Neural cell (in vitro differentiated cells): ENCODE data around the gene PTHLH. TPM values are rescaled to one million over a fixed set of nuclear protein-coding genes. Genes with fewer than 3 reads are reported as not detected.

Experiments
- H2AFZ ChIP-seq: fragments of 200-600, 300-800 bp; sonication (generic), shearing (Covaris generic); 2 replicates; pipeline ENCODE4 v1.6.0; 2014; ENCODE audit warnings: low read depth, mild to moderate bottlenecking, antibody characterized with exemption, low read length, moderate library complexity
- H3F3A ChIP-seq: fragments of 200-600 bp; shearing (Covaris generic); 2 replicates; pipeline ENCODE4 v1.6.1; 2016; ENCODE audit warnings: mild to moderate bottlenecking, moderate library complexity, mixed read lengths, antibody characterized with exemption, low read length; ENCODE audit not compliant: insufficient read depth, poor library complexity, severe bottlenecking
- H3K27ac ChIP-seq: fragments of 200-600, 300-800 bp; sonication (generic), shearing (Covaris generic); 2 replicates; pipeline ENCODE4 v1.5.1; 2014; ENCODE audit warnings: mild to moderate bottlenecking, low read length, moderate library complexity
- H3K27me3 ChIP-seq: fragments of 300-800, 200-600 bp; sonication (generic), shearing (Covaris generic); 2 replicates; pipeline ENCODE4 v1.6.0; 2014; ENCODE audit warnings: mild to moderate bottlenecking, low read depth, low read length, moderate library complexity; ENCODE audit not compliant: insufficient read depth
- H3K36me3 ChIP-seq: fragments of 300-800, 200-600 bp; sonication (generic), shearing (Covaris generic); 2 replicates; pipeline ENCODE4 v1.5.1; 2014; ENCODE audit warnings: mild to moderate bottlenecking, antibody characterized with exemption, low read length, moderate library complexity; ENCODE audit not compliant: insufficient read depth
- H3K4me2 ChIP-seq: fragments of 300-800, 200-600 bp; sonication (generic), shearing (Covaris generic); 2 replicates; pipeline ENCODE4 v1.6.0; 2014; ENCODE audit warnings: mild to moderate bottlenecking, low read length
- H3K4me3 ChIP-seq: fragments of 300-800, 200-600 bp; sonication (generic), shearing (Covaris generic); 2 replicates; pipeline ENCODE4 v1.5.1; 2014; ENCODE audit warnings: mild to moderate bottlenecking, low read length, moderate library complexity
- H3K79me2 ChIP-seq: fragments of 200-600 bp; shearing (Covaris generic); replicated peaks from 2 replicates; pipeline ENCODE4 v1.6.0; 2014; ENCODE audit warnings: mild to moderate bottlenecking, low read length, moderate library complexity; ENCODE audit not compliant: insufficient read depth
- H3K9ac ChIP-seq: fragments of 300-800, 200-600 bp; sonication (generic), shearing (Covaris generic); 2 replicates; pipeline ENCODE4 v1.6.1; 2016; ENCODE audit warnings: mild to moderate bottlenecking, low read length, mixed read lengths
- H3K9me2 ChIP-seq: fragments of 200-600 bp; shearing (Covaris generic); 2 replicates; pipeline ENCODE4 v1.6.1; 2016; ENCODE audit warnings: mild to moderate bottlenecking, low read length, mixed read lengths; ENCODE audit not compliant: insufficient read depth
- H3K9me3 ChIP-seq: fragments of 200-600, 300-800 bp; sonication (generic), shearing (Covaris generic); 2 replicates; pipeline ENCODE4 v1.6.1; 2016; ENCODE audit warnings: mild to moderate bottlenecking, mixed run types, low read length, moderate library complexity, mixed read lengths
- H4K20me1 ChIP-seq: fragments of 200-600 bp; shearing (Covaris generic); 2 replicates; pipeline ENCODE4 v1.6.1; 2016; ENCODE audit warnings: mild to moderate bottlenecking, mixed run types; ENCODE audit not compliant: insufficient read depth
- EP300 ChIP-seq: fragments of 450-650 bp; conservative IDR thresholded peaks from 2 replicates; pipeline ENCODE4 v1.6.1; 2014; ENCODE audit warnings: antibody characterized with exemption, mild to moderate bottlenecking, moderate library complexity; ENCODE audit not compliant: poor library complexity, severe bottlenecking
- EZH2 ChIP-seq: fragments of 200-600, 300-800 bp; shearing (Covaris generic), sonication (generic); IDR thresholded peaks from 2 replicates; pipeline ENCODE4 v1.6.1; 2014; ENCODE audit warnings: antibody characterized with exemption, low read length, borderline replicate concordance, mild to moderate bottlenecking; ENCODE audit not compliant: insufficient read depth, poor library complexity, severe bottlenecking
- MXI1 ChIP-seq: fragments of 450-650 bp; conservative IDR thresholded peaks from 2 replicates; pipeline ENCODE4 v1.6.1; 2014; ENCODE audit warnings: antibody characterized with exemption, mild to moderate bottlenecking; ENCODE audit not compliant: poor library complexity, severe bottlenecking
- POLR2AphosphoS5 ChIP-seq: IDR thresholded peaks from 2 replicates; pipeline ENCODE4 v1.6.1; 2012
- RAD21 ChIP-seq: fragments of 450-650 bp; conservative IDR thresholded peaks from 2 replicates; pipeline ENCODE4 v1.6.1; 2014; ENCODE audit warnings: antibody characterized with exemption, mild to moderate bottlenecking, moderate library complexity
- SMC3 ChIP-seq: fragments of 450-650 bp; conservative IDR thresholded peaks from 2 replicates; pipeline ENCODE4 v1.6.1; 2014; ENCODE audit warnings: antibody characterized with exemption, mild to moderate bottlenecking, moderate library complexity; ENCODE audit not compliant: poor library complexity
- TAF1 ChIP-seq: IDR thresholded peaks from 2 replicates; pipeline ENCODE4 v1.6.1; 2012; ENCODE audit warnings: low read depth
- polyA plus RNA-seq: library from polyadenylated mRNA; depleted of rRNA; stranded (reverse); fragments of >200 nt; gene quantifications from 2 replicates; pipeline ENCODE4 v1.2.3, GENCODE V29; 2014
- TF ChIP-seq, protein P1 (sequence below): IDR thresholded peaks from 2 replicates; pipeline ENCODE4 v1.6.1; 2012; ENCODE audit warnings: borderline replicate concordance
- TF ChIP-seq, protein P2 (sequence below): fragments of 450-650 bp; IDR thresholded peaks from 2 replicates; pipeline ENCODE4 v1.5.1; 2014; ENCODE audit warnings: antibody characterized with exemption, mild to moderate bottlenecking, moderate library complexity; ENCODE audit not compliant: poor library complexity, severe bottlenecking

The PTHLH gene
- polyA plus RNA-seq, 1 donor from 2014 or later: 0.22 TPM

DNA sequence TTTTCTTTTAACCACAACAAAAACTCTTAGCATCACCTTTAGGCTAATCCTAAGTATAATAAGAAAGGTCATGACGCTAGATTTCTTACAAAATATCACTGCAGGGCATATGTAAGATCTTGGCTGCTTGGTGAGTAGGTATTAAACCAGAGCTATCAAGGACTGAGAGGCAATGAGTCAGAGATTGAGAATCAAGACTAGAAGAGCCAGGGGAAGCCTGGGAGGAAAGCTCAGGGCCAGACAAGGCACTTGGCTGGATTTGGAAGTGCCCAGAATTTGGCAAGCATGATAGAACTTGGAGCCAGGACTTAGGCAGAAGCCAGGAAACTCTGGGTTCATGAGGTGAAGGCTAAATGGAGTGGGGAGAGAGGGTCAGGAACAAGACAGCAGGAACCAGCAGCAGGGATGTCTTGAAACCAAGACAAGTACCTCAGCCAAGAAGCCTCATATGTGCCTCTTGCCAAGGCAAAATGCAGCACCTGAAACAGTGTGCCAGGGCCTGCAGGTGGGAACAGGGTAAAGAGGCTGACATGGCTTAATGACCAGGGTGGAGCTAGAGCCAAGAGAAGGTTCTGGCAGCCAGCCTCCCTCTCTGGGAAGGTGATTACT is 49.9 kb downstream of the PTHLH start:
- Histone ChIP-seq H3K36me3 (no peaks in the 10 kb centered on the region), H2AFZ (no peak overlapping the region), H3F3A (no peaks in the 10 kb centered on the region), H3K9me3 (no peaks in the 10 kb centered on the region), H3K4me3 (no peak overlapping the region), H3K9ac (no peak overlapping the region), H3K9me2 (no peaks in the 10 kb centered on the region), H3K27me3 (no peaks in the 10 kb centered on the region), H3K4me2 (no peak overlapping the region), H3K27ac (no peak overlapping the region), H4K20me1 (no peaks in the 10 kb centered on the region), H3K79me2 (no peaks in the 10 kb centered on the region)
- TF ChIP-seq SMC3 (no peak), EZH2 (no peak), EP300 (no peak), RAD21 (no peak), TAF1 (no peak)
- TF ChIP-seq, protein P1, sequence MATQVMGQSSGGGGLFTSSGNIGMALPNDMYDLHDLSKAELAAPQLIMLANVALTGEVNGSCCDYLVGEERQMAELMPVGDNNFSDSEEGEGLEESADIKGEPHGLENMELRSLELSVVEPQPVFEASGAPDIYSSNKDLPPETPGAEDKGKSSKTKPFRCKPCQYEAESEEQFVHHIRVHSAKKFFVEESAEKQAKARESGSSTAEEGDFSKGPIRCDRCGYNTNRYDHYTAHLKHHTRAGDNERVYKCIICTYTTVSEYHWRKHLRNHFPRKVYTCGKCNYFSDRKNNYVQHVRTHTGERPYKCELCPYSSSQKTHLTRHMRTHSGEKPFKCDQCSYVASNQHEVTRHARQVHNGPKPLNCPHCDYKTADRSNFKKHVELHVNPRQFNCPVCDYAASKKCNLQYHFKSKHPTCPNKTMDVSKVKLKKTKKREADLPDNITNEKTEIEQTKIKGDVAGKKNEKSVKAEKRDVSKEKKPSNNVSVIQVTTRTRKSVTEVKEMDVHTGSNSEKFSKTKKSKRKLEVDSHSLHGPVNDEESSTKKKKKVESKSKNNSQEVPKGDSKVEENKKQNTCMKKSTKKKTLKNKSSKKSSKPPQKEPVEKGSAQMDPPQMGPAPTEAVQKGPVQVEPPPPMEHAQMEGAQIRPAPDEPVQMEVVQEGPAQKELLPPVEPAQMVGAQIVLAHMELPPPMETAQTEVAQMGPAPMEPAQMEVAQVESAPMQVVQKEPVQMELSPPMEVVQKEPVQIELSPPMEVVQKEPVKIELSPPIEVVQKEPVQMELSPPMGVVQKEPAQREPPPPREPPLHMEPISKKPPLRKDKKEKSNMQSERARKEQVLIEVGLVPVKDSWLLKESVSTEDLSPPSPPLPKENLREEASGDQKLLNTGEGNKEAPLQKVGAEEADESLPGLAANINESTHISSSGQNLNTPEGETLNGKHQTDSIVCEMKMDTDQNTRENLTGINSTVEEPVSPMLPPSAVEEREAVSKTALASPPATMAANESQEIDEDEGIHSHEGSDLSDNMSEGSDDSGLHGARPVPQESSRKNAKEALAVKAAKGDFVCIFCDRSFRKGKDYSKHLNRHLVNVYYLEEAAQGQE: no peak
- TF ChIP-seq, protein P2, sequence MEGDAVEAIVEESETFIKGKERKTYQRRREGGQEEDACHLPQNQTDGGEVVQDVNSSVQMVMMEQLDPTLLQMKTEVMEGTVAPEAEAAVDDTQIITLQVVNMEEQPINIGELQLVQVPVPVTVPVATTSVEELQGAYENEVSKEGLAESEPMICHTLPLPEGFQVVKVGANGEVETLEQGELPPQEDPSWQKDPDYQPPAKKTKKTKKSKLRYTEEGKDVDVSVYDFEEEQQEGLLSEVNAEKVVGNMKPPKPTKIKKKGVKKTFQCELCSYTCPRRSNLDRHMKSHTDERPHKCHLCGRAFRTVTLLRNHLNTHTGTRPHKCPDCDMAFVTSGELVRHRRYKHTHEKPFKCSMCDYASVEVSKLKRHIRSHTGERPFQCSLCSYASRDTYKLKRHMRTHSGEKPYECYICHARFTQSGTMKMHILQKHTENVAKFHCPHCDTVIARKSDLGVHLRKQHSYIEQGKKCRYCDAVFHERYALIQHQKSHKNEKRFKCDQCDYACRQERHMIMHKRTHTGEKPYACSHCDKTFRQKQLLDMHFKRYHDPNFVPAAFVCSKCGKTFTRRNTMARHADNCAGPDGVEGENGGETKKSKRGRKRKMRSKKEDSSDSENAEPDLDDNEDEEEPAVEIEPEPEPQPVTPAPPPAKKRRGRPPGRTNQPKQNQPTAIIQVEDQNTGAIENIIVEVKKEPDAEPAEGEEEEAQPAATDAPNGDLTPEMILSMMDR: no peak

DNA sequence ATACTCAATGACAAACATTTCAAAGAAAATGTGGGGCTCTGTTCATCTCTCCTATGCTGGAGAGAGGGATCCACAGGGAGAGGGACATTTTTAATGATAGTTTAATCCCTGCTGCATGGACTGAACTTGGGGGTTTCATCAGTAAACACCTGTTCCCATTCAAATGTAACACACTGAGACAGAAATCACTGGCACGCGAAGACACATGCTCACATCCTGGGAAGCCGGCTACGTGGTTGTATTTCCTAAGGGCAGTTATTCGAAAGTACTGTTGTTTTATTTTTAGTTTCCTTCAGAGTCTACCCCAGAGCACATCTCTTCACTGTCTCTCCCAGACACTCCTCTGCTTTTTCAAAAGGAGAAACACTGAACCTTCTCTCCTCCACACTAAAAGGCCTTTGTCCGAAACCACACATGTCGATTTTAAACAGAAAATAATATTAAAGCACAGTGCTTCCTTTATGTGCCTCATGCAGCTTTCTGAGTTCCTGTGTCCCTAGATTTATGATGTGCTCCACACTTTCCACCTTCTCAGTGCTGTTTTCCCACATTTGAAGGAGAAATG is 52.8 kb downstream of the PTHLH start:
- TF ChIP-seq MXI1 (no peak), EP300 (no peak)
- H3K9me3 ChIP-seq: peaks cover 6% of the 10 kb centered on the region
- H2AFZ ChIP-seq: no peak overlapping the region
- no peak overlapping the region for H3K9ac ChIP-seq
- H4K20me1 ChIP-seq: no peaks in the 10 kb centered on the region
- H3K79me2 ChIP-seq: no peaks in the 10 kb centered on the region
- no peaks in the 10 kb centered on the region for H3K9me2 ChIP-seq
- no peaks in the 10 kb centered on the region for H3F3A ChIP-seq
- H3K27me3 ChIP-seq: no peaks in the 10 kb centered on the region
- H3K4me3 ChIP-seq: no peak overlapping the region
- no peak overlapping the region for H3K4me2 ChIP-seq
- no peak overlapping the region for H3K27ac ChIP-seq
- H3K36me3 ChIP-seq: no peaks in the 10 kb centered on the region

DNA sequence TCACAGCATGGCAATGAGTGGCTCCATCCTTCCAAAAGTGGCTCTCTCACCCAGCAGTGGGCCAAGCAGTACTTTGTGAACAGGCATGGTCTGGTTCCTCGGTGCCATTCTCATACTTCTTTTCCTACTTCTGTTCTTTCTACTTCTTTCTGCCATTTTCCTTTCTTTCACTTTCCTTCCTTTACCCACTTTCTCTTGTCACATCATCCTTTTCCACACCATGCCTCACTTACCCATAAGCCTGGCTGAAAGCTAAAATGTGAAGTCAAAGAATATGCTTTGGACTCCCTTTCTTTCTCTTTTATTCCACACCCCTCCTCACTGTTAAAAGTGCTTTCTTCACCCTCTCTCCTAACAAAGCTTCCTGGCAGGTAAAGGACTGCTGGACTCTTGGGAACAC is 57.0 kb downstream of the PTHLH start:
- Histone ChIP-seq H3K9me3 (peaks cover 6% of the 10 kb centered on the region), H3K9me2 (no peaks in the 10 kb centered on the region), H3K9ac (no peak overlapping the region), H3K4me2 (no peak overlapping the region), H4K20me1 (no peaks in the 10 kb centered on the region), H3K27ac (no peak overlapping the region), H3K4me3 (no peak overlapping the region), H2AFZ (no peak overlapping the region), H3F3A (no peaks in the 10 kb centered on the region), H3K79me2 (no peaks in the 10 kb centered on the region), H3K27me3 (no peaks in the 10 kb centered on the region), H3K36me3 (no peaks in the 10 kb centered on the region)
- TF ChIP-seq, protein P2: no peak
- TF ChIP-seq SMC3: no peak
- no peak for TF ChIP-seq RAD21
- TF ChIP-seq EP300: no peak
- no peak for TF ChIP-seq MXI1
- TF ChIP-seq TAF1: no peak
- TF ChIP-seq EZH2: no peak
- TF ChIP-seq POLR2AphosphoS5: no peak
- TF ChIP-seq, protein P1: no peak
